ENCODE results near the gene TRIM31. TPM values are rescaled to one million over a fixed set of nuclear protein-coding genes. Genes with fewer than 3 reads are reported as not detected.

TRIM31 gene
- total and polyA plus RNA-seq, 4 donors: 0.16 to 1.3 (median 0.48) TPM

- peak overlapping the region; percentile 92 to 94 for H3K9ac ChIP-seq (ENCODE audit: low read depth in 1 of 2, low read length in 2 of 2)
- no peaks in the 10 kb centered on the region for H3K27me3 ChIP-seq (ENCODE audit: control insufficient read depth in 4 of 4, insufficient read depth in 4 of 4, low read length in 3 of 4)
- peak overlapping the region; percentile 52 to 97 (median 96) for H3K4me3 ChIP-seq (ENCODE audit: low read depth in 1 of 3, low read length in 3 of 3)
- H3K36me3 ChIP-seq (ENCODE audit: control insufficient read depth in 4 of 4, insufficient read depth in 3 of 4, low read depth in 1 of 4, low read length in 3 of 4): peaks cover 0 to 23% (median 14%) of the 10 kb centered on the region in 4 donors
- under 1% methylated on average over 24 of the region's 24 CpGs for WGBS
- peak overlapping the region; percentile 93 to 95 for H3K27ac ChIP-seq (ENCODE audit: low read depth in 1 of 2, low read length in 2 of 2)
- TF ChIP-seq FOXA2 (IDR thresholded peaks at IDR 0.05) (no peak), ATF3 (IDR thresholded peaks at IDR 0.05) (no peak), SP1 (IDR thresholded peaks at IDR 0.05) (no peak), JUND (IDR thresholded peaks at IDR 0.05) (no peak), REST (IDR thresholded peaks at IDR 0.05) (no peak), GABPA (IDR thresholded peaks at IDR 0.05 in 1 of 2, conservative IDR thresholded peaks at IDR 0.05 in 1 of 2) (no peak), NR2F2 (IDR thresholded peaks at IDR 0.05) (no peak), HNF4A (conservative IDR thresholded peaks at IDR 0.05) (no peak), RAD21 (IDR thresholded peaks at IDR 0.05) (no peak), TAF1 (conservative IDR thresholded peaks at IDR 0.05) (no peak), HNF4G (IDR thresholded peaks at IDR 0.05) (no peak), CTCF (IDR thresholded peaks at IDR 0.05; ENCODE audit: low read depth, low read length, missing input control) (no peak), EGR1 (IDR thresholded peaks at IDR 0.05; ENCODE audit: low read depth in 2 of 2) (no peak), ZBTB33 (IDR thresholded peaks at IDR 0.05) (no peak), YY1 (IDR thresholded peaks at IDR 0.05) (no peak), MAX (IDR thresholded peaks at IDR 0.05) (no peak)
- peak; percentile 59 for DNase-seq (ENCODE audit: low spot score)
- peaks cover 1 to 30% (median 20%) of the 10 kb centered on the region in 4 donors for H3K4me1 ChIP-seq (ENCODE audit: control insufficient read depth in 4 of 4, insufficient read depth in 4 of 4, low read length in 3 of 4)
- no peaks in the 10 kb centered on the region for H3K9me3 ChIP-seq (ENCODE audit: control insufficient read depth in 4 of 4, low read length in 3 of 4)
Observed at GRCh38 chr6:30060606-30061091, 52.2 kb downstream of the TRIM31 start.
